T-helper 9 cell (primary cell): Measurements from ENCODE around the gene SIGLEC14.

Experiments
- DNase-seq: peaks from one replicate; pipeline ENCODE4 v3.0.0-alpha.2; 2020

Gene SIGLEC14

GRCh38 chr19:51614789-51615188 is 31.8 kb downstream of the SIGLEC14 start:
- DNase-seq = no peak

GRCh38 chr19:51610576-51610975 is 36.0 kb downstream of the SIGLEC14 start:
- no peak for DNase-seq

GRCh38 chr19:51607920-51608562 is 38.6 kb downstream of the SIGLEC14 start:
- DNase-seq = peak; percentile 42

GRCh38 chr19:51607077-51607476 is 39.5 kb downstream of the SIGLEC14 start:
- DNase-seq = no peak

GRCh38 chr19:51602189-51602854 is 44.3 kb downstream of the SIGLEC14 start:
- no peak for DNase-seq

- DNase-seq = no peak
Observed at GRCh38 chr19:51600940-51601580, 45.6 kb downstream of the SIGLEC14 start.

GRCh38 chr19:51599084-51599483 is 47.5 kb downstream of the SIGLEC14 start:
- no peak for DNase-seq

- no peak for DNase-seq
Observed at GRCh38 chr19:51598159-51598915, 48.3 kb downstream of the SIGLEC14 start.

- DNase-seq = no peak
Observed at GRCh38 chr19:51595190-51596175, 51.1 kb downstream of the SIGLEC14 start.

GRCh38 chr19:51594774-51595109 is 51.9 kb downstream of the SIGLEC14 start:
- DNase-seq = no peak

- peak; percentile 92 for DNase-seq
Observed at GRCh38 chr19:51593969-51594773, 52.5 kb downstream of the SIGLEC14 start.

GRCh38 chr19:51593138-51593890 is 53.3 kb downstream of the SIGLEC14 start:
- DNase-seq = no peak
